Measurements from ENCODE around the gene MN1.

The MN1 gene

GRCh38 chr22:27799015-27799826 is 2.3 kb downstream of the MN1 start:
- no peak for DNase-seq

GRCh38 chr22:27798511-27799014 is 3.0 kb downstream of the MN1 start:
- DNase-seq, result no peak

GRCh38 chr22:27797520-27798391 is 3.8 kb downstream of the MN1 start:
- DNase-seq, result no peak

- DNase-seq, result no peak
These were observed 4.6 kb downstream of the MN1 start for GRCh38 chr22:27796829-27797519.

- DNase-seq, result no peak
These were observed 5.6 kb downstream of the MN1 start for GRCh38 chr22:27795696-27796517.

- no peak for DNase-seq
These were observed 6.5 kb downstream of the MN1 start for GRCh38 chr22:27795053-27795452.

GRCh38 chr22:27794226-27794625 is 7.3 kb downstream of the MN1 start:
- DNase-seq, result no peak

GRCh38 chr22:27793576-27793975 is 8.0 kb downstream of the MN1 start:
- no peak for DNase-seq

- DNase-seq, result no peak
These were observed 8.9 kb downstream of the MN1 start for GRCh38 chr22:27792452-27793161.

GRCh38 chr22:27791859-27792241 is 9.7 kb downstream of the MN1 start:
- DNase-seq, result no peak

- no peak for DNase-seq
These were observed 10.2 kb downstream of the MN1 start for GRCh38 chr22:27791159-27791858.

GRCh38 chr22:27790376-27791158 is 11.0 kb downstream of the MN1 start:
- no peak for DNase-seq

- no peak for DNase-seq
These were observed 12.9 kb downstream of the MN1 start for GRCh38 chr22:27788500-27789288.

GRCh38 chr22:27786965-27787364 is 14.6 kb downstream of the MN1 start:
- no peak for DNase-seq

- no peak for DNase-seq
These were observed 15.1 kb downstream of the MN1 start for GRCh38 chr22:27786291-27786932.

- DNase-seq, result no peak
These were observed 15.7 kb downstream of the MN1 start for GRCh38 chr22:27785831-27786230.

- DNase-seq, result no peak
These were observed 17.5 kb downstream of the MN1 start for GRCh38 chr22:27784120-27784475.

- no peak for DNase-seq
These were observed 18.0 kb downstream of the MN1 start for GRCh38 chr22:27783436-27784119.
